ENCODE measurements around the gene HERC4.

- TF ChIP-seq CTCF (IDR thresholded peaks at IDR 0.05 in 8 of 11, conservative IDR thresholded peaks at IDR 0.05 in 3 of 11), result no peak
- TF ChIP-seq POLR2A (IDR thresholded peaks at IDR 0.05), result no peak
- TF ChIP-seq POLR2AphosphoS5 (IDR thresholded peaks at IDR 0.05), result no peak
Observed at GRCh38 chr10:67878133-67878532, 196.9 kb downstream of the HERC4 start.

Data from spleen (tissue), 7 donors.